ENCODE data around the gene CIAO1. TPM values are rescaled to one million over a fixed set of nuclear protein-coding genes. Genes with fewer than 3 reads are reported as not detected.
"Not testable (repeated sequence)": the region's sequence is repeated elsewhere in the genome, so short reads cannot be mapped to it uniquely, and the experiment has no call there.

The CIAO1 gene
- total and polyA plus RNA-seq, 4 donors, result 43.0 to 80.4 (median 47.0) TPM

DNA sequence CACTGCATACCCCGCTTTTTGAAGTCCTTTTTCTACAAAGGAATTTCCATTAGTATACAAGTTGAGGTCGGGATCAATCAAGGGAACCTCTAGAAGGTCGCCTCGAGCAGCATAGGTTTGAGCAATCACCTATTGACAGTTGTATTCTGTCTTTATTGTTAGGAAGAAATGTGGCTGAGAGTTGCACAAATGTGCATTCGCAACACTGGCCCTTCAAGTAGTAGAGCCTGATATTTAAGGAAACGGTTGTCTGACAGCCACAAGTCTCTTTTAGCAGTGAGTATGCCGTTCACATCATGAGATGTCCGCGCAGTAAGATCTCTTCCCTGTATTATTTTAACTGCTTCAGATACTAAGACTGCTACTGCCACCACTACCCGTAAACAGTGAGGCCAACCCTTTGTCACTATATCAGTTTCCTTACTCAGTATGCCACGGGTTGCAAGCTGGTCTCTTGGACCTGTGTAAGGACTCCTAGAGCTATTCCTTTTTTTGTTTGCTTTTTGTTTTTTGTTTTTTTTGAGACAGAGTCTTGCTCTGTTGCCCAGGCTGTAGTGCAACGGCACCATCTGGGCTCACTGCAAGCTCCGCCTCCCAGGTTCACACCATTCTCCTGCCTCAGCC is 47.4 kb upstream of the CIAO1 start:
- DNase-seq (ENCODE audit: low spot score), result no peak
- H3K36me3 ChIP-seq (ENCODE audit: control insufficient read depth in 4 of 4, insufficient read depth in 3 of 4, low read depth in 1 of 4, low read length in 3 of 4), result no peaks in the 10 kb centered on the region
- H3K9ac ChIP-seq (ENCODE audit: low read depth in 1 of 2, low read length in 2 of 2), result no peak overlapping the region
- H3K4me1 ChIP-seq (ENCODE audit: control insufficient read depth in 4 of 4, insufficient read depth in 4 of 4, low read length in 3 of 4), result peaks cover 0 to 1% (median 0%) of the 10 kb centered on the region in 4 donors
- no peak overlapping the region for H3K4me3 ChIP-seq (ENCODE audit: low read depth in 1 of 3, low read length in 3 of 3)
- 87% methylated on average over 13 of the region's 13 CpGs for WGBS
- H3K27me3 ChIP-seq (ENCODE audit: control insufficient read depth in 4 of 4, insufficient read depth in 4 of 4, low read length in 3 of 4), result no peaks in the 10 kb centered on the region
- H3K27ac ChIP-seq (ENCODE audit: low read depth in 1 of 2, low read length in 2 of 2), result no peak overlapping the region
- no peaks in the 10 kb centered on the region for H3K9me3 ChIP-seq (ENCODE audit: control insufficient read depth in 4 of 4, low read length in 3 of 4)
- TF ChIP-seq FOXA2 (IDR thresholded peaks at IDR 0.05), result no peak
- no peak for TF ChIP-seq MAX (IDR thresholded peaks at IDR 0.05)
- TF ChIP-seq, protein P1, sequence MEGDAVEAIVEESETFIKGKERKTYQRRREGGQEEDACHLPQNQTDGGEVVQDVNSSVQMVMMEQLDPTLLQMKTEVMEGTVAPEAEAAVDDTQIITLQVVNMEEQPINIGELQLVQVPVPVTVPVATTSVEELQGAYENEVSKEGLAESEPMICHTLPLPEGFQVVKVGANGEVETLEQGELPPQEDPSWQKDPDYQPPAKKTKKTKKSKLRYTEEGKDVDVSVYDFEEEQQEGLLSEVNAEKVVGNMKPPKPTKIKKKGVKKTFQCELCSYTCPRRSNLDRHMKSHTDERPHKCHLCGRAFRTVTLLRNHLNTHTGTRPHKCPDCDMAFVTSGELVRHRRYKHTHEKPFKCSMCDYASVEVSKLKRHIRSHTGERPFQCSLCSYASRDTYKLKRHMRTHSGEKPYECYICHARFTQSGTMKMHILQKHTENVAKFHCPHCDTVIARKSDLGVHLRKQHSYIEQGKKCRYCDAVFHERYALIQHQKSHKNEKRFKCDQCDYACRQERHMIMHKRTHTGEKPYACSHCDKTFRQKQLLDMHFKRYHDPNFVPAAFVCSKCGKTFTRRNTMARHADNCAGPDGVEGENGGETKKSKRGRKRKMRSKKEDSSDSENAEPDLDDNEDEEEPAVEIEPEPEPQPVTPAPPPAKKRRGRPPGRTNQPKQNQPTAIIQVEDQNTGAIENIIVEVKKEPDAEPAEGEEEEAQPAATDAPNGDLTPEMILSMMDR (IDR thresholded peaks at IDR 0.05; ENCODE audit: low read depth, low read length, missing input control), result no peak
- no peak for TF ChIP-seq GABPA (IDR thresholded peaks at IDR 0.05 in 1 of 2, conservative IDR thresholded peaks at IDR 0.05 in 1 of 2)
- TF ChIP-seq SP1 (IDR thresholded peaks at IDR 0.05), result no peak
- no peak for TF ChIP-seq RAD21 (IDR thresholded peaks at IDR 0.05)
- TF ChIP-seq HNF4G (IDR thresholded peaks at IDR 0.05), result no peak
- TF ChIP-seq TAF1 (conservative IDR thresholded peaks at IDR 0.05), result no peak
- TF ChIP-seq ATF3 (IDR thresholded peaks at IDR 0.05), result no peak
- TF ChIP-seq HNF4A (conservative IDR thresholded peaks at IDR 0.05), result no peak
- TF ChIP-seq, protein P2, sequence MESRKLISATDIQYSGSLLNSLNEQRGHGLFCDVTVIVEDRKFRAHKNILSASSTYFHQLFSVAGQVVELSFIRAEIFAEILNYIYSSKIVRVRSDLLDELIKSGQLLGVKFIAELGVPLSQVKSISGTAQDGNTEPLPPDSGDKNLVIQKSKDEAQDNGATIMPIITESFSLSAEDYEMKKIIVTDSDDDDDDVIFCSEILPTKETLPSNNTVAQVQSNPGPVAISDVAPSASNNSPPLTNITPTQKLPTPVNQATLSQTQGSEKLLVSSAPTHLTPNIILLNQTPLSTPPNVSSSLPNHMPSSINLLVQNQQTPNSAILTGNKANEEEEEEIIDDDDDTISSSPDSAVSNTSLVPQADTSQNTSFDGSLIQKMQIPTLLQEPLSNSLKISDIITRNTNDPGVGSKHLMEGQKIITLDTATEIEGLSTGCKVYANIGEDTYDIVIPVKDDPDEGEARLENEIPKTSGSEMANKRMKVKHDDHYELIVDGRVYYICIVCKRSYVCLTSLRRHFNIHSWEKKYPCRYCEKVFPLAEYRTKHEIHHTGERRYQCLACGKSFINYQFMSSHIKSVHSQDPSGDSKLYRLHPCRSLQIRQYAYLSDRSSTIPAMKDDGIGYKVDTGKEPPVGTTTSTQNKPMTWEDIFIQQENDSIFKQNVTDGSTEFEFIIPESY (IDR thresholded peaks at IDR 0.05), result no peak
- no peak for TF ChIP-seq JUND (IDR thresholded peaks at IDR 0.05)
- TF ChIP-seq, protein P3, sequence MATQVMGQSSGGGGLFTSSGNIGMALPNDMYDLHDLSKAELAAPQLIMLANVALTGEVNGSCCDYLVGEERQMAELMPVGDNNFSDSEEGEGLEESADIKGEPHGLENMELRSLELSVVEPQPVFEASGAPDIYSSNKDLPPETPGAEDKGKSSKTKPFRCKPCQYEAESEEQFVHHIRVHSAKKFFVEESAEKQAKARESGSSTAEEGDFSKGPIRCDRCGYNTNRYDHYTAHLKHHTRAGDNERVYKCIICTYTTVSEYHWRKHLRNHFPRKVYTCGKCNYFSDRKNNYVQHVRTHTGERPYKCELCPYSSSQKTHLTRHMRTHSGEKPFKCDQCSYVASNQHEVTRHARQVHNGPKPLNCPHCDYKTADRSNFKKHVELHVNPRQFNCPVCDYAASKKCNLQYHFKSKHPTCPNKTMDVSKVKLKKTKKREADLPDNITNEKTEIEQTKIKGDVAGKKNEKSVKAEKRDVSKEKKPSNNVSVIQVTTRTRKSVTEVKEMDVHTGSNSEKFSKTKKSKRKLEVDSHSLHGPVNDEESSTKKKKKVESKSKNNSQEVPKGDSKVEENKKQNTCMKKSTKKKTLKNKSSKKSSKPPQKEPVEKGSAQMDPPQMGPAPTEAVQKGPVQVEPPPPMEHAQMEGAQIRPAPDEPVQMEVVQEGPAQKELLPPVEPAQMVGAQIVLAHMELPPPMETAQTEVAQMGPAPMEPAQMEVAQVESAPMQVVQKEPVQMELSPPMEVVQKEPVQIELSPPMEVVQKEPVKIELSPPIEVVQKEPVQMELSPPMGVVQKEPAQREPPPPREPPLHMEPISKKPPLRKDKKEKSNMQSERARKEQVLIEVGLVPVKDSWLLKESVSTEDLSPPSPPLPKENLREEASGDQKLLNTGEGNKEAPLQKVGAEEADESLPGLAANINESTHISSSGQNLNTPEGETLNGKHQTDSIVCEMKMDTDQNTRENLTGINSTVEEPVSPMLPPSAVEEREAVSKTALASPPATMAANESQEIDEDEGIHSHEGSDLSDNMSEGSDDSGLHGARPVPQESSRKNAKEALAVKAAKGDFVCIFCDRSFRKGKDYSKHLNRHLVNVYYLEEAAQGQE (IDR thresholded peaks at IDR 0.05), result no peak
- TF ChIP-seq RXRA (IDR thresholded peaks at IDR 0.05), result no peak
- TF ChIP-seq EGR1 (IDR thresholded peaks at IDR 0.05; ENCODE audit: low read depth in 2 of 2), result no peak
- TF ChIP-seq YY1 (IDR thresholded peaks at IDR 0.05), result no peak
- no peak for TF ChIP-seq FOXA1 (IDR thresholded peaks at IDR 0.05)

- not testable (repeated sequence) for H3K27ac ChIP-seq (ENCODE audit: low read depth in 1 of 2, low read length in 2 of 2); H3K4me3 ChIP-seq (ENCODE audit: low read depth in 1 of 3, low read length in 3 of 3); H3K4me1 ChIP-seq (ENCODE audit: control insufficient read depth in 4 of 4, insufficient read depth in 4 of 4, low read length in 3 of 4); H3K27me3 ChIP-seq (ENCODE audit: control insufficient read depth in 4 of 4, insufficient read depth in 4 of 4, low read length in 3 of 4); H3K9me3 ChIP-seq (ENCODE audit: control insufficient read depth in 4 of 4, low read length in 3 of 4); H3K36me3 ChIP-seq (ENCODE audit: control insufficient read depth in 4 of 4, insufficient read depth in 3 of 4, low read depth in 1 of 4, low read length in 3 of 4); DNase-seq (ENCODE audit: low spot score); H3K9ac ChIP-seq (ENCODE audit: low read depth in 1 of 2, low read length in 2 of 2)
- 98% methylated on average over 4 of the region's 4 CpGs for WGBS
Observed at GRCh38 chr2:96219959-96220358, 46.1 kb upstream of the CIAO1 start.

- not testable (repeated sequence) for H3K36me3 ChIP-seq (ENCODE audit: control insufficient read depth in 4 of 4, insufficient read depth in 3 of 4, low read depth in 1 of 4, low read length in 3 of 4); H3K27ac ChIP-seq (ENCODE audit: low read depth in 1 of 2, low read length in 2 of 2); H3K9me3 ChIP-seq (ENCODE audit: control insufficient read depth in 4 of 4, low read length in 3 of 4); DNase-seq (ENCODE audit: low spot score); H3K4me3 ChIP-seq (ENCODE audit: low read depth in 1 of 3, low read length in 3 of 3); H3K27me3 ChIP-seq (ENCODE audit: control insufficient read depth in 4 of 4, insufficient read depth in 4 of 4, low read length in 3 of 4); H3K4me1 ChIP-seq (ENCODE audit: control insufficient read depth in 4 of 4, insufficient read depth in 4 of 4, low read length in 3 of 4); H3K9ac ChIP-seq (ENCODE audit: low read depth in 1 of 2, low read length in 2 of 2)
- 85% methylated on average over 1 of the region's 1 CpG for WGBS
Observed at GRCh38 chr2:96221106-96221505, 44.9 kb upstream of the CIAO1 start.

Measured in liver (tissue), 9 donors.